HCT116 (cell line): Measurements from ENCODE around the gene ATP8B3. TPM values are rescaled to one million over a fixed set of nuclear protein-coding genes. Genes with fewer than 3 reads are reported as not detected.
A peak's percentile ranks its signal among the peaks of the same experiment; 100 is the strongest.

Source experiments
- ATAC-seq: fragments of 200-7000 bp; cut with Tn5 transposase; 2 replicates; pipeline ENCODE4 v1.9.1; 2020; ENCODE audit warnings: mild to moderate bottlenecking, moderate library complexity
- BruUV-seq: library from RNA; stranded (reverse); fragments of 400-500 nt; replicated peaks from 2 replicates; lab custom pipeline; 2021; lab: Mats Ljungman, UMichigan
- CTCF ChIA-PET: fragments of 300-600 bp; sonication (Branson Sonifier 250); formaldehyde crosslinking; loops from one replicate; lab custom pipeline; 2021; ENCODE audit warnings: antibody characterized with exemption; lab: Charles Lee
- POLR2A ChIA-PET: fragments of 300-600, 350-600 bp; sonication (Branson Sonifier 250); formaldehyde crosslinking; loops from one replicate; lab custom pipeline; 2021; ENCODE audit warnings: antibody characterized with exemption; lab: Charles Lee
- RAD21 ChIA-PET, 2 experiments: fragments of 300-600 bp; sonication (Branson Sonifier 250); formaldehyde crosslinking; loops; one replicate each; lab custom pipeline; 2023; ENCODE audit warnings: low total read pairs in 2 of 2; ENCODE audit not compliant: uncharacterized antibody in 2 of 2, unreplicated experiment in 2 of 2, low non-redundant PET in 1 of 2; lab: Charles Lee
- DNase-seq: peaks from one replicate; pipeline ENCODE4 v3.0.0-alpha.2; 2010; ENCODE audit warnings: low read depth, low spot score
- H2AFZ ChIP-seq: fragments of 200-600 bp; shearing (Covaris generic), sonication (generic); 2 replicates; pipeline ENCODE4 v1.6.1; 2017; ENCODE audit warnings: low read depth, mixed run types, mixed read lengths, antibody characterized with exemption, low read length; ENCODE audit not compliant: poor library complexity, severe bottlenecking
- H3K27ac ChIP-seq: 2 replicates; pipeline ENCODE4 v1.5.1; 2012; ENCODE audit warnings: low read depth, low read length
- H3K27me3 ChIP-seq: fragments of 200-600 bp; sonication (generic); 2 replicates; pipeline ENCODE4 v1.6.1; 2016; ENCODE audit warnings: mixed run types, low read length, mixed read lengths; ENCODE audit not compliant: insufficient read depth
- H3K36me3 ChIP-seq, 2 experiments: fragments of 200-500 bp in 1 of 2; fragments of 200-600 bp in 1 of 2; sonication (Bioruptor generic) in 1 of 2; sonication (generic) in 1 of 2; 2 replicates each; pipeline versions ENCODE4 v1.5.1 to v1.6.1; 2014 to 2016; ENCODE audit warnings: low read length in 2 of 2, inconsistent platforms in 1 of 2, mixed read lengths in 1 of 2, mixed run types in 1 of 2; ENCODE audit not compliant: insufficient read depth in 2 of 2, control insufficient read depth in 1 of 2
- H3K4me1 ChIP-seq, 2 experiments: fragments of 200-600 bp in 1 of 2; sonication (generic) in 1 of 2; 2 replicates each; pipeline versions ENCODE4 v1.5.1 to v1.6.1; 2012 to 2017; ENCODE audit warnings: low read length in 2 of 2, inconsistent platforms in 1 of 2, mild to moderate bottlenecking in 1 of 2, mixed read lengths in 1 of 2, mixed run types in 1 of 2, moderate library complexity in 1 of 2; ENCODE audit not compliant: insufficient read depth in 2 of 2, control insufficient read depth in 1 of 2
- H3K4me2 ChIP-seq: fragments of 200-600 bp; sonication (generic); 2 replicates; pipeline ENCODE4 v1.6.1; 2017; ENCODE audit warnings: mixed run types, low read length, mixed read lengths
- H3K4me3 ChIP-seq, 2 experiments: fragments of 200-600 bp in 1 of 2; sonication (generic) in 1 of 2; replicated peaks in 1 of 2; 2 replicates each; pipeline ENCODE4 v1.5.1; 2011 to 2016; ENCODE audit warnings: low read length in 2 of 2, control low read depth in 1 of 2, low read depth in 1 of 2, mild to moderate bottlenecking in 1 of 2, mixed read lengths in 1 of 2, mixed run types in 1 of 2
- H3K79me2 ChIP-seq: fragments of 200-600 bp; sonication (generic); 2 replicates; pipeline ENCODE4 v1.6.1; 2017; ENCODE audit warnings: mild to moderate bottlenecking, mixed run types, low read length, moderate library complexity, mixed read lengths; ENCODE audit not compliant: insufficient read depth
- H3K9ac ChIP-seq: fragments of 200-600 bp; sonication (generic); 2 replicates; pipeline ENCODE4 v1.6.1; 2016; ENCODE audit warnings: low read length, mixed read lengths
- H3K9me2 ChIP-seq: fragments of 200-600 bp; sonication (generic), shearing (Covaris generic); 2 replicates; pipeline ENCODE4 v1.6.1; 2017; ENCODE audit warnings: mixed run types, mild to moderate bottlenecking, moderate library complexity; ENCODE audit not compliant: insufficient read depth
- H3K9me3 ChIP-seq, 2 experiments: fragments of 200-500 bp in 1 of 2; fragments of 200-600 bp in 1 of 2; sonication (Bioruptor generic) in 1 of 2; sonication (generic) in 1 of 2; 2 replicates each; pipeline ENCODE4 v1.6.1; 2014 to 2017; ENCODE audit warnings: low read length in 2 of 2, mixed read lengths in 2 of 2, inconsistent platforms in 1 of 2, low read depth in 1 of 2, mild to moderate bottlenecking in 1 of 2, mixed run types in 1 of 2, moderate library complexity in 1 of 2; ENCODE audit not compliant: control insufficient read depth in 1 of 2, insufficient read depth in 1 of 2
- H4K20me1 ChIP-seq: fragments of 200-600 bp; sonication (generic), shearing (Covaris generic); 2 replicates; pipeline ENCODE4 v1.6.1; 2017; ENCODE audit warnings: mixed run types, mild to moderate bottlenecking, moderate library complexity; ENCODE audit not compliant: insufficient read depth
- JUND ChIP-seq: IDR thresholded peaks from 2 replicates; pipeline ENCODE4 v1.6.1; 2012
- MAX ChIP-seq: IDR thresholded peaks from 2 replicates; pipeline ENCODE4 v1.6.1; 2012
- POLR2AphosphoS5 ChIP-seq: IDR thresholded peaks from 2 replicates; pipeline ENCODE4 v1.6.1; 2011; ENCODE audit warnings: mild to moderate bottlenecking, low read depth, low read length, moderate library complexity
- REST ChIP-seq: IDR thresholded peaks from 2 replicates; pipeline ENCODE4 v1.6.1; 2012; ENCODE audit warnings: low read depth
- SIN3A ChIP-seq: IDR thresholded peaks from 2 replicates; pipeline ENCODE4 v1.6.1; 2012; ENCODE audit warnings: low read depth
- SP1 ChIP-seq: IDR thresholded peaks from 2 replicates; pipeline ENCODE4 v1.6.1; 2012; ENCODE audit warnings: low read depth
- TCF7L2 ChIP-seq: IDR thresholded peaks from 2 replicates; pipeline ENCODE4 v1.7.0; 2011; ENCODE audit warnings: borderline replicate concordance, inconsistent platforms; ENCODE audit not compliant: insufficient read depth, insufficient read length; ENCODE audit errors: extremely low read depth
- YY1 ChIP-seq: IDR thresholded peaks from 2 replicates; pipeline ENCODE4 v1.6.1; 2011; ENCODE audit warnings: low read length, low read depth, moderate library complexity, mild to moderate bottlenecking; ENCODE audit not compliant: insufficient replicate concordance; ENCODE audit errors: extremely low read depth
- intact Hi-C: fragments of 100-400 bp; cut with micrococcal nuclease; formaldehyde crosslinking; loops from 2 replicates; pipeline ENCODE4 v1.10.0; 2022
- total RNA-seq: library from RNA; stranded (reverse); gene quantifications from one replicate; pipeline ENCODE4 v1.2.1, GENCODE V29; 2021; ENCODE audit not compliant: unreplicated experiment

ATP8B3 gene
- total RNA-seq, 1 experiment from 2014 or later, result 17.0 TPM

GRCh38 chr19:1855040-1855827 lies 43.2 kb upstream of the ATP8B3 start:
- peak; percentile 64 for DNase-seq
- CTCF ChIA-PET, result interaction anchor here (0.7 to 1.4 kb wide), 2 partner anchors 9 to 28 kb away, joined by 3 read pairs; no protein-coding TSS in a partner anchor

More at GRCh38 chr19:1855040-1855827, 43.2 kb upstream of the ATP8B3 start:
- Histone ChIP-seq H3K9me3 (no peaks in the 10 kb centered on the region), H3K27ac (peak overlapping the region; percentile 88), H3K4me3 (peak overlapping the region; percentile 22 to 43), H3K4me1 (peaks cover 72 to 82% of the 10 kb centered on the region in 2 experiments), H3K27me3 (no peaks in the 10 kb centered on the region), H2AFZ (no peak overlapping the region), H3K36me3 (peaks cover 0 to 7% of the 10 kb centered on the region in 2 experiments; a peak in 1 of 4 replicates), H3K9ac (peak overlapping the region; percentile 53), H3K4me2 (peak overlapping the region; percentile 83), H3K79me2 (peaks cover 88% of the 10 kb centered on the region), H3K9me2 (no peaks in the 10 kb centered on the region), H4K20me1 (peaks cover 7% of the 10 kb centered on the region; the same call in 1 of the 2 replicates)
- intact Hi-C loops, result no loop called here
- peak; percentile 82 for ATAC-seq
- TF ChIP-seq POLR2AphosphoS5, result 0 out of 2 replicates have a peak, but pooled peaks have one; percentile 29
- peak; percentile 42 for TF ChIP-seq YY1
- no peak for TF ChIP-seq TCF7L2
- TF ChIP-seq MAX, result no peak
- no peak for TF ChIP-seq REST
- no peak for TF ChIP-seq JUND
- TF ChIP-seq SIN3A, result no peak
- no peak for TF ChIP-seq SP1
- BruUV-seq, result no TSS peak
- POLR2A ChIA-PET, result no interaction called here
- RAD21 ChIA-PET, result interaction anchor here (0.7 kb wide), 2 partner anchors 9 to 466 kb away, joined by 3 to 5 read pairs; no protein-coding TSS in a partner anchor
